A549 (cell line): ENCODE data around the gene DRAM2. TPM values are rescaled to one million over a fixed set of nuclear protein-coding genes. Genes with fewer than 3 reads are reported as not detected.
"Not testable (repeated sequence)": the region's sequence is repeated elsewhere in the genome, so short reads cannot be mapped to it uniquely, and the experiment has no call there.

Experiments
- ATAC-seq, 2 experiments: fragments of 200-7000 bp in 1 of 2; fragments of >200 bp in 1 of 2; cut with Nextera tagmentation in 1 of 2; cut with Tn5 transposase in 1 of 2; 3 replicates each; pipeline versions ENCODE4 v1.8.0 to v1.9.1; 2018 to 2020; ENCODE audit warnings: mild to moderate bottlenecking in 1 of 2, moderate library complexity in 1 of 2
- CTCF ChIA-PET: fragments of 300-600 bp; sonication (Branson Sonifier 250); formaldehyde crosslinking; extraction: SDS; loops from one replicate; lab custom pipeline; 2021; ENCODE audit warnings: antibody characterized with exemption, inconsistent platforms; lab: Yijun Ruan, JAX
- POLR2A ChIA-PET: fragments of 350-600 bp; formaldehyde crosslinking; extraction: SDS; loops from one replicate; lab custom pipeline; 2021; ENCODE audit warnings: antibody characterized with exemption, inconsistent platforms; lab: Yijun Ruan, JAX
- DNase-seq, 2 experiments: peaks; one replicate each; pipeline versions ENCODE4 v3.0.0 to v3.0.0-alpha.2; 2011 to 2016; ENCODE audit warnings: low read depth in 1 of 2, low spot score in 1 of 2
- FAIRE-seq: peaks from 2 replicates; lab custom pipeline; 2011; peaks lifted over from hg19 to GRCh38; lab: Jason Lieb, UNC
- H3K27ac ChIP-seq, 2 experiments: fragments of >200 bp; sonication (Bioruptor Twin); formaldehyde crosslinking; 3 replicates each; pipeline ENCODE4 v1.5.1; 2016 to 2017
- H3K4me1 ChIP-seq: fragments of >200 bp; sonication (Bioruptor Twin); formaldehyde crosslinking; 3 replicates; pipeline ENCODE4 v1.6.1; 2016
- H3K4me2 ChIP-seq: fragments of >200 bp; sonication (Bioruptor Twin); formaldehyde crosslinking; 3 replicates; pipeline ENCODE4 v1.6.1; 2016
- H3K4me3 ChIP-seq: fragments of >200 bp; sonication (Bioruptor Twin); formaldehyde crosslinking; 3 replicates; pipeline ENCODE4 v1.5.1; 2016
- H3K9me3 ChIP-seq: fragments of >200 bp; sonication (Bioruptor Twin); formaldehyde crosslinking; 3 replicates; pipeline ENCODE4 v1.6.1; 2016
- ATOH8 ChIP-seq: fragments of 250-450 bp; sonication (Bioruptor Pico); IDR thresholded peaks from 2 replicates; pipeline ENCODE4 v1.5.0; 2020; ENCODE audit warnings: low read depth, mild to moderate bottlenecking, moderate library complexity
- BCL3 ChIP-seq: fragments of >200 bp; sonication (Bioruptor Twin); formaldehyde crosslinking; IDR thresholded peaks from 3 replicates; pipeline ENCODE4 v1.6.1; 2016
- BHLHE40 ChIP-seq: IDR thresholded peaks from 2 replicates; pipeline ENCODE4 v1.6.1; 2012; ENCODE audit warnings: low read depth, low read length, inconsistent platforms
- CBX8 ChIP-seq: fragments of 200-600 bp; sonication (generic); IDR thresholded peaks from 2 replicates; pipeline ENCODE4 v1.6.1; 2016
- CEBPB ChIP-seq, 2 experiments: fragments of >200 bp in 1 of 2; sonication (Bioruptor Twin) in 1 of 2; formaldehyde crosslinking in 1 of 2; IDR thresholded peaks; 2 replicates each; pipeline ENCODE4 v1.6.1; 2012 to 2016
- CHD2 ChIP-seq: fragments of 150-350 bp; IDR thresholded peaks from 2 replicates; pipeline ENCODE4 v1.6.1; 2014; ENCODE audit warnings: low read length; ENCODE audit not compliant: partially characterized antibody
- CHD4 ChIP-seq: fragments of 200-600 bp; sonication (generic); IDR thresholded peaks from 2 replicates; pipeline ENCODE4 v1.6.1; 2016; ENCODE audit warnings: antibody characterized with exemption, mild to moderate bottlenecking, borderline replicate concordance
- CTCF ChIP-seq: fragments of >200 bp; sonication (Bioruptor Twin); formaldehyde crosslinking; IDR thresholded peaks from 3 replicates; pipeline ENCODE4 v1.5.1; 2016
- EP300 ChIP-seq, 2 experiments: fragments of >200 bp; sonication (Bioruptor Twin); formaldehyde crosslinking; IDR thresholded peaks; 2 replicates in 1 of 2; 3 replicates in 1 of 2; pipeline ENCODE4 v1.6.1; 2016 to 2017
- ESRRA ChIP-seq: fragments of 150-350 bp; IDR thresholded peaks from 2 replicates; pipeline ENCODE4 v1.6.1; 2014; ENCODE audit warnings: mild to moderate bottlenecking, low read length, borderline replicate concordance
- FOSB ChIP-seq: fragments of 250-450 bp; sonication (Bioruptor Pico); IDR thresholded peaks from 2 replicates; pipeline ENCODE4 v1.5.0; 2020; ENCODE audit warnings: mild to moderate bottlenecking, moderate library complexity
- FOXS1 ChIP-seq: fragments of 250-450 bp; sonication (Bioruptor Pico); IDR thresholded peaks from 2 replicates; pipeline ENCODE4 v1.5.0; 2020; ENCODE audit warnings: mild to moderate bottlenecking, moderate library complexity
- GATA3 ChIP-seq: IDR thresholded peaks from 2 replicates; pipeline ENCODE4 v1.6.1; 2012; ENCODE audit warnings: borderline replicate concordance
- HDAC2 ChIP-seq: fragments of 200-600 bp; sonication (generic); IDR thresholded peaks from 2 replicates; pipeline ENCODE4 v1.6.1; 2016
- HES2 ChIP-seq: fragments of >200 bp; sonication (Bioruptor Twin); formaldehyde crosslinking; IDR thresholded peaks from 2 replicates; pipeline ENCODE4 v1.6.1; 2016
- HEYL ChIP-seq: fragments of 250-450 bp; sonication (Bioruptor Pico); IDR thresholded peaks from 2 replicates; pipeline ENCODE4 v1.8.0; 2021; ENCODE audit warnings: mild to moderate bottlenecking, moderate library complexity
- JUNB ChIP-seq: fragments of >200 bp; sonication (Bioruptor Twin); formaldehyde crosslinking; IDR thresholded peaks from 2 replicates; pipeline ENCODE4 v1.6.1; 2016
- KDM1A ChIP-seq: fragments of 200-600 bp; sonication (generic); IDR thresholded peaks from 2 replicates; pipeline ENCODE4 v1.6.1; 2016; ENCODE audit warnings: low read depth, mild to moderate bottlenecking
- KDM5A ChIP-seq: fragments of 200-600 bp; sonication (generic); IDR thresholded peaks from 2 replicates; pipeline ENCODE4 v1.6.1; 2016; ENCODE audit warnings: antibody characterized with exemption, mild to moderate bottlenecking
- MAFK ChIP-seq: fragments of 450-650 bp; IDR thresholded peaks from 2 replicates; pipeline ENCODE4 v1.6.1; 2014; ENCODE audit not compliant: partially characterized antibody
- MAZ ChIP-seq: fragments of 150-350 bp; IDR thresholded peaks from 2 replicates; pipeline ENCODE4 v1.6.1; 2014; ENCODE audit warnings: antibody characterized with exemption, low read depth, low read length, borderline replicate concordance
- NFE2L2 ChIP-seq: fragments of 150-350 bp; conservative IDR thresholded peaks from 2 replicates; pipeline ENCODE4 v1.6.1; 2014; ENCODE audit warnings: low read length
- NPAS2 ChIP-seq: fragments of 250-450 bp; sonication (Bioruptor Pico); IDR thresholded peaks from 2 replicates; pipeline ENCODE4 v1.8.0; 2022; ENCODE audit warnings: mild to moderate bottlenecking, moderate library complexity, borderline replicate concordance
- RCOR1 ChIP-seq: fragments of 150-350 bp; IDR thresholded peaks from 2 replicates; pipeline ENCODE4 v1.6.1; 2014; ENCODE audit warnings: antibody characterized with exemption, low read length, low read depth
- RNF2 ChIP-seq: fragments of 200-600 bp; sonication (generic); IDR thresholded peaks from 2 replicates; pipeline ENCODE4 v1.6.1; 2016; ENCODE audit warnings: low read depth, mild to moderate bottlenecking, antibody characterized with exemption, moderate library complexity, borderline replicate concordance
- ZC3H11A ChIP-seq: fragments of 450-650 bp; IDR thresholded peaks from 2 replicates; pipeline ENCODE4 v1.6.1; 2014; ENCODE audit warnings: antibody characterized with exemption, mild to moderate bottlenecking
- WGBS: methylation state at CpG from one replicate; pipeline ENCODE4 v1.1.6; 2017; ENCODE audit errors: missing lambda C conversion rate; 5-methylcytosine and 5-hydroxymethylcytosine counted together
- polyA plus RNA-seq, 4 experiments: library from polyadenylated mRNA; depleted of rRNA in 3 of 4; stranded (reverse); fragments of >200 nt; fragmentation: RNase III in 1 of 4; extraction: RNeasy Plus Mini Kit Qiagen cat#74134 plus additional on column Dnase treatment in 1 of 4; gene quantifications; 2 replicates in 3 of 4; 3 replicates in 1 of 4; pipeline ENCODE4 v1.2.3, GENCODE V29; 2011 to 2017

Gene DRAM2
- polyA plus RNA-seq, 2 of the 4 experiments (the other 2 are of a cell fraction): 17.9 to 69.5 TPM

GRCh38 chr1:111101854-111102642 is 37.8 kb downstream of the DRAM2 start:
- H3K4me3 ChIP-seq: no peak overlapping the region
- TF ChIP-seq CEBPB (IDR thresholded peaks at IDR 0.05) (no peak), HEYL (CRISPR knock-in tag) (no peak), RCOR1 (no peak), GATA3 (no peak), KDM5A (no peak), BHLHE40 (no peak), KDM1A (no peak), RNF2 (no peak), HES2 (no peak), CHD4 (no peak), BCL3 (no peak), ATOH8 (CRISPR knock-in tag) (no peak), NFE2L2 (no peak), ESRRA (no peak), ZC3H11A (no peak)
- ChIA-PET POLR2A (interaction anchor here (0.6 kb wide), 1 partner anchor 26 kb away, joined by 3 read pairs; no protein-coding TSS in a partner anchor), CTCF (no interaction called here)
- no peaks in the 10 kb centered on the region for H3K4me1 ChIP-seq
- ATAC-seq (no peak), DNase-seq (peak in 1 of 2 experiments; percentile 7), FAIRE-seq (no peak)
- no peak overlapping the region for H3K27ac ChIP-seq
- no peak overlapping the region for H3K4me2 ChIP-seq
- H3K9me3 ChIP-seq: peaks cover 3% of the 10 kb centered on the region; the same call in 1 of the 3 replicates
- WGBS: 38% methylated on average over 5 of the region's 5 CpGs

- Histone ChIP-seq H3K27ac (no peak overlapping the region), H3K4me1 (no peaks in the 10 kb centered on the region), H3K4me2 (no peak overlapping the region), H3K4me3 (no peak overlapping the region), H3K9me3 (peaks cover 3% of the 10 kb centered on the region; the same call in 1 of the 3 replicates)
- ChIA-PET CTCF (no interaction called here), POLR2A (no interaction called here)
- DNase-seq: no peak
- FAIRE-seq: no peak
- WGBS: 0% methylated on average over 1 of the region's 1 CpG
- TF ChIP-seq HES2 (no peak), MAZ (no peak), RNF2 (no peak), CEBPB (IDR thresholded peaks at IDR 0.05) (no peak), JUNB (no peak), CBX8 (no peak)
- ATAC-seq: no peak
These were observed 40.6 kb downstream of the DRAM2 start for GRCh38 chr1:111099289-111099688.

GRCh38 chr1:111097356-111098099 is 42.4 kb downstream of the DRAM2 start:
- H3K9me3 ChIP-seq: peaks cover under 1% of the 10 kb centered on the region; the same call in 1 of the 3 replicates
- TF ChIP-seq BHLHE40: no peak
- TF ChIP-seq ZC3H11A: no peak
- TF ChIP-seq EP300 (IDR thresholded peaks at IDR 0.05): no peak
- no peak for TF ChIP-seq NPAS2 (CRISPR knock-in tag)
- no peak for TF ChIP-seq CTCF
- TF ChIP-seq HDAC2: no peak
- no peak for TF ChIP-seq MAFK
- TF ChIP-seq FOXS1 (CRISPR knock-in tag): no peak
- no peak for TF ChIP-seq CHD2
- TF ChIP-seq GATA3: no peak
- TF ChIP-seq FOSB (CRISPR knock-in tag): no peak
- no peak for TF ChIP-seq HEYL (CRISPR knock-in tag)
- no peak for TF ChIP-seq CEBPB (IDR thresholded peaks at IDR 0.05)
- WGBS: 63% methylated on average over 2 of the region's 2 CpGs
- DNase-seq (no peak), FAIRE-seq (no peak), ATAC-seq (no peak)
- H3K4me1 ChIP-seq: no peaks in the 10 kb centered on the region
- H3K4me2 ChIP-seq: no peak overlapping the region
- no peak overlapping the region for H3K4me3 ChIP-seq
- CTCF ChIA-PET: no interaction called here
- POLR2A ChIA-PET: no interaction called here
- no peak overlapping the region for H3K27ac ChIP-seq

GRCh38 chr1:111095421-111095820 is 44.5 kb downstream of the DRAM2 start:
- POLR2A ChIA-PET, DNase-seq, CTCF ChIA-PET: not testable (repeated sequence)

More at GRCh38 chr1:111095421-111095820, 44.5 kb downstream of the DRAM2 start:
- H3K4me2 ChIP-seq, ATAC-seq, H3K4me3 ChIP-seq, H3K27ac ChIP-seq, H3K4me1 ChIP-seq, FAIRE-seq, H3K9me3 ChIP-seq: not testable (repeated sequence)
- WGBS: 31% methylated on average over 3 of the region's 3 CpGs
